ENCODE data around the gene MS4A10.
"Not testable (repeated sequence)": the region's sequence is repeated elsewhere in the genome, so short reads cannot be mapped to it uniquely, and the experiment has no call there.

MS4A10 gene

GRCh38 chr11:60785136-60785535, at the start of gene MS4A10:
Gene MS4A10 (plus strand): TSS chr11:60785333. CDS start chr11:60790336, 5,003 bp downstream.
- DNase-seq: no peak

- DNase-seq: no peak
Measured at GRCh38 chr11:60739114-60739513, 46.0 kb upstream of the MS4A10 start.

GRCh38 chr11:60740573-60740972, 44.6 kb upstream of the MS4A10 start:
- no peak for DNase-seq

- DNase-seq: no peak
Measured at GRCh38 chr11:60741421-60741820, 43.7 kb upstream of the MS4A10 start.

- no peak for DNase-seq
Measured at GRCh38 chr11:60743058-60743457, 42.1 kb upstream of the MS4A10 start.

GRCh38 chr11:60744114-60744513, 41.0 kb upstream of the MS4A10 start:
- no peak for DNase-seq

GRCh38 chr11:60747359-60747873, 37.7 kb upstream of the MS4A10 start:
- DNase-seq: no peak

GRCh38 chr11:60748225-60748624, 36.9 kb upstream of the MS4A10 start:
- DNase-seq: no peak

GRCh38 chr11:60748821-60749220, 36.3 kb upstream of the MS4A10 start:
- no peak for DNase-seq

- no peak for DNase-seq
Measured at GRCh38 chr11:60750911-60751310, 34.2 kb upstream of the MS4A10 start.

GRCh38 chr11:60753309-60753708, 31.8 kb upstream of the MS4A10 start:
- no peak for DNase-seq

GRCh38 chr11:60754887-60755286, 30.2 kb upstream of the MS4A10 start:
- DNase-seq: no peak

GRCh38 chr11:60756307-60757032, 28.7 kb upstream of the MS4A10 start, which contains the start of gene MS4A15:
Gene MS4A15 (plus strand): TSS chr11:60756867. CDS start chr11:60763734, 6,867 bp downstream.
- DNase-seq: no peak

GRCh38 chr11:60757231-60757800, 27.8 kb upstream of the MS4A10 start:
- no peak for DNase-seq

GRCh38 chr11:60758671-60759070, 26.5 kb upstream of the MS4A10 start:
- DNase-seq: not testable (repeated sequence)

GRCh38 chr11:60759438-60760225, 25.5 kb upstream of the MS4A10 start:
- not testable (repeated sequence) for DNase-seq

GRCh38 chr11:60761436-60762190, 23.5 kb upstream of the MS4A10 start:
- no peak for DNase-seq

- no peak for DNase-seq
Measured at GRCh38 chr11:60762851-60763691, 22.1 kb upstream of the MS4A10 start.

GRCh38 chr11:60763692-60764369, 21.3 kb upstream of the MS4A10 start:
- DNase-seq: no peak

- no peak for DNase-seq
Measured at GRCh38 chr11:60764879-60765278, 20.3 kb upstream of the MS4A10 start.

- DNase-seq: no peak
Measured at GRCh38 chr11:60765355-60765754, 19.8 kb upstream of the MS4A10 start.

Data from activated CD4-positive, CD25-positive, alpha-beta regulatory T cell treated with anti-CD3 and anti-CD28 coated beads, Interleukin-2, amount 50 U/mL, for 72 hours (primary cell).